WI38 (cell line): Measurements from ENCODE around the gene ZBTB18.

Source experiments
- H3K4me3 ChIP-seq: 2 replicates; pipeline ENCODE4 v1.5.1; 2011; ENCODE audit warnings: low read depth, mild to moderate bottlenecking, control low read depth, low read length
- TF ChIP-seq, protein P1 (sequence below): IDR thresholded peaks from 2 replicates; pipeline ENCODE4 v1.5.1; 2012; ENCODE audit warnings: low read depth, mild to moderate bottlenecking, control low read depth, low read length

The ZBTB18 gene

DNA sequence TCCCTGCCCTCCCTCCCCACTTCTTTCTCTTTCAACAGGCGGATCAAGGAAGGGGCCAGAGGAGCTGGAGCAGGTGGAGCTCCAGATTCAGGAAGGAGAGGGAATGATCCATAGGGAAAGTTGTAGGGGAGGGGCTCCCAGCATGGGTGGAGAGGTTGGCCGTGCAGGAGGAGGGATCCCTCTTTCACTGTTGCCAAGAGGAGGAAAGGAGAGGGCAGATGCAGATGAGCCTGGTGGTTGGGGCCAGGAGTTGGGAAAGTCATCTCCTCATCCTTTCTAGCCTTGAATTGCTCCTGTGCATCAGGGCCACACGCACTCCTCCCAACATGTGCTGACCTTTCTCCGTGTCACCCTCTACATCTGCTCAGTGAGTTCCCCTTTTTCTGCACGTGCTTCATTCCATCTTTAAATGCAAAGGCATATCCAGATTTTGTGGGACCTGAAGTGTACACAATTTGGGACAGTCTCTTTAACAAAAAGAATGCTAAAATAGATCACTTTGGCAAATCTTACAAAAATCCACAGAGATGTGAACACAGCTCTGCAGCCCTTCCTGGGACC is 32.4 kb downstream of the ZBTB18 start:
- H3K4me3 ChIP-seq = no peak overlapping the region
- TF ChIP-seq, protein P1, sequence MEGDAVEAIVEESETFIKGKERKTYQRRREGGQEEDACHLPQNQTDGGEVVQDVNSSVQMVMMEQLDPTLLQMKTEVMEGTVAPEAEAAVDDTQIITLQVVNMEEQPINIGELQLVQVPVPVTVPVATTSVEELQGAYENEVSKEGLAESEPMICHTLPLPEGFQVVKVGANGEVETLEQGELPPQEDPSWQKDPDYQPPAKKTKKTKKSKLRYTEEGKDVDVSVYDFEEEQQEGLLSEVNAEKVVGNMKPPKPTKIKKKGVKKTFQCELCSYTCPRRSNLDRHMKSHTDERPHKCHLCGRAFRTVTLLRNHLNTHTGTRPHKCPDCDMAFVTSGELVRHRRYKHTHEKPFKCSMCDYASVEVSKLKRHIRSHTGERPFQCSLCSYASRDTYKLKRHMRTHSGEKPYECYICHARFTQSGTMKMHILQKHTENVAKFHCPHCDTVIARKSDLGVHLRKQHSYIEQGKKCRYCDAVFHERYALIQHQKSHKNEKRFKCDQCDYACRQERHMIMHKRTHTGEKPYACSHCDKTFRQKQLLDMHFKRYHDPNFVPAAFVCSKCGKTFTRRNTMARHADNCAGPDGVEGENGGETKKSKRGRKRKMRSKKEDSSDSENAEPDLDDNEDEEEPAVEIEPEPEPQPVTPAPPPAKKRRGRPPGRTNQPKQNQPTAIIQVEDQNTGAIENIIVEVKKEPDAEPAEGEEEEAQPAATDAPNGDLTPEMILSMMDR = no peak

DNA sequence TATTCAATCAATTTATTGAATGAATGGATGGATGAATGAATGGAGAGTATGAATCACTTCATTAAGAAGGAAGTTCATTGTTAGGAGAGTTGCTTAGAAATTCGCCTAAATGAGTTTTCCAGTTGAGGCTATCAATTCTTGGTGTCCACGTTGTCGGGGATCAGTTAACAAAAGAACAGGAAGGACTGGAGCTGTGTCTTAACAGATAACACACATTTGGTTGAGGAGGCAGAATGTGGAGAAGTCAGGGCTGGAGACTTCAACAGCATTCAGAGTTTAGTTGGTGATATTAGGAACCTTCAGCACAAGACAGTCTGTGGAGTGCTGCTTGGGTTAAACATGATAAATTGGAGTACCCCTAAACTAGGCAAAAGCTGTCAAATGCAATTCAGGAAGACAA is 33.7 kb downstream of the ZBTB18 start:
- TF ChIP-seq, protein P1 = no peak
- H3K4me3 ChIP-seq = no peak overlapping the region

DNA sequence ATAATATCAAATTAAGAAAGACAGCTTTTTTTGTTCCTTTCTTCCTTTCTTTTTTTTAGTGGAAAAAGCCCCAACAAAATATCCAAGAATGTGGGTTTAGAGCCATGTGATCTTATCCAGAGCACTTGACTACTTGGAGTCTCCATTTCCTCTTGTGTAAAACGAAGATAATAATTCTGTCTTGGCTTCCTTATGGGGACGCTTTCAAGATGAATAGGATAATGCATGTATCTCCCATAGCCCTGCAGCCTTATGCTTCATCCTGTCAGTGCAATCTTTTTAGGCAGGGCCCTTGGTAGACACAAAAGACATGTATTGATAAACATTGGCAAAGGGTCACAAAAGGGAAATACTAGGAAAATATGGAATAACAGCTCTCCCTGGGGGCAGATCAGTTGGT is 34.8 kb downstream of the ZBTB18 start:
- no peak overlapping the region for H3K4me3 ChIP-seq
- TF ChIP-seq, protein P1 = no peak

DNA sequence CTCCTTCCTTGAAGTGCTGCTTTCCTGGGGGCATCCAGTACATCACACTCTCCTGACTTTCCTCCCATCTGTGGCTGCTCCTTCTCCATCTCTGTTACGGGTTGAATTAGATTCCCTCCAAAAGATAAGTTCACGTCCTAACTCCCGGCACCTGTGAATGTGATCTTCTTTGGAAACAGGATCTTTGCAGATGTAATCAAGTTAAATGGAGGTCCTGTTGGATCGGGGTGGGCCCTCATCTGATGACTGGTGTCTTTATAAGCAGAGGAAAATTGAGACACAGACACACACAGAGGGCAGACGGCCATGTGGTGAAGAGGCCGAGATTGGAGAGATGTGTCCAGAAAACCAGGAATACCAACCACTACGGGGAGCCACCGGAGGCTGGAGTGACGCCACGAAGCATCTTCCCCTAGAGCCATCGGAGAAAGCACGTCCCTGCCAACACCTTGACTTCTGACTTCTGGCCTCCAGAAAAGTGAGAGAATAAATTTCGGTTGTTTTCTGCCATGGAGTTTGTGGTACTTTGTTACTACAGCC is 36.0 kb downstream of the ZBTB18 start:
- no peak overlapping the region for H3K4me3 ChIP-seq
- TF ChIP-seq, protein P1 = no peak

DNA sequence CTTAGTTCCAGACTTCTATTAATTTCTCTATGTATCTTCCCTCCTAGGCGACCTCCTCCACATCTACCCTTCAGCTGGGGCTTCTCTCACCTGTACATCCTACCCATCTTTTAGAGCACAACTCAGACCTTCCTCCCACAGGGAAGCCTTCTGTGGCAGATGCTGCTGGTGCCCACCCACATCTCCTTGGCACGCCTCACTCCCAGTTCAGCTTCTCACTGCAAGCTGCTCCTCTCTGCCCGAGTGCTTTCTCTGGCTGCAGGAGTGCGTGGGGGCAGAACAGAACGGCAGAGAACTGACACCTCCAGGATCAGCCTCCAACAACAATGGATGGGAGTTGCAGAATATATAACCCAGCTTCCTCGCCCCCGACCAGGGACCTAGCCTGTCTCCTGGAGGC is 36.5 kb downstream of the ZBTB18 start:
- TF ChIP-seq, protein P1 = no peak
- H3K4me3 ChIP-seq = no peak overlapping the region

DNA sequence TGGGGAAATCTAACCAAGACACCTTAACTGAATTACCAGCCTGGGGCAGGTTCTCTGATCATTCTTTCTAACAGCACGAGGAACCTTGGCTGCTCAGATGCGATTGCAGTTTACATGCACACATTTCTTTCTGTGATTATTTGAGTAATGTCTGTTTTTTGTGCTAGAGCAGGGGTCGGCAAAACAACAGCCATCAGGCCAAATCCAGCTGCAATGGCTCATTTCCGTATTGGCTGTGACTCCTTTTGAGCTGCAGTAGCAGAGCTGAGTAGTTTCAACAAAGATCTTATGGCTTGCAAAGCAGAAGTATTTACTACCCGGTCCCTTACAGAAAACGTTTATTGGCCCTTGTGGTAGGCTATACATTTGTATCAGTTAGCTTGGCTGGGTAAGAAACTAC is 37.1 kb downstream of the ZBTB18 start:
- TF ChIP-seq, protein P1 = no peak
- no peak overlapping the region for H3K4me3 ChIP-seq

DNA sequence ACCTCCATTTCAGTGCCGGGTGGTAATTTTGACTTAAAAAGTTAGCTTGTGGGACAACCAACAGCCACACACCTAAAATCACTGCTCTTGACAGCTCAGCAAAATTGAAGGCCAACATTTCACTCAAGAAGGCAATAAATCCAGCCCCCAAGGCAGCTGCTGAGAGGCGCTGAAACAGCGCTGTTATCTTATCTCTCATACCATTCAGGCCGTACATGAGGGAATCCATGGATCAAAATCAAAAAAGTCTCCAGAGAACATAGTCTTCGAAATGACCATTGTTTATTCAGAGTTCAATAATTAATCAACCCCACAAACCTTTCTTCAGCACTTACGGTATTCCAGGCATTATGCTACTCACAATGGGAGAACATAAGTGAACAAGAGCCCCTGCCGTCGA is 38.5 kb downstream of the ZBTB18 start:
- no peak overlapping the region for H3K4me3 ChIP-seq
- TF ChIP-seq, protein P1 = no peak
